Peyer's patch (tissue), 4 donors: ENCODE measurements around the gene ZBTB18.

Source experiments
- POLR2A ChIP-seq, 2 donors: fragments of 450-650 bp; IDR thresholded peaks; one replicate each; pipeline ENCODE4 v1.5.1; 2017; ENCODE audit warnings: antibody characterized with exemption in 2 of 2, mild to moderate bottlenecking in 2 of 2, moderate library complexity in 2 of 2
- TF ChIP-seq, protein P1 (sequence below), 6 experiments: fragments of 450-650 bp in 4 of 6; fragments of 200-600 bp in 2 of 6; sonication (generic) in 1 of 6; IDR thresholded peaks; one replicate each; pipeline ENCODE4 v1.5.1; 2017 to 2019; ENCODE audit warnings: antibody characterized with exemption in 6 of 6, mild to moderate bottlenecking in 3 of 6, moderate library complexity in 1 of 6

DNA sequence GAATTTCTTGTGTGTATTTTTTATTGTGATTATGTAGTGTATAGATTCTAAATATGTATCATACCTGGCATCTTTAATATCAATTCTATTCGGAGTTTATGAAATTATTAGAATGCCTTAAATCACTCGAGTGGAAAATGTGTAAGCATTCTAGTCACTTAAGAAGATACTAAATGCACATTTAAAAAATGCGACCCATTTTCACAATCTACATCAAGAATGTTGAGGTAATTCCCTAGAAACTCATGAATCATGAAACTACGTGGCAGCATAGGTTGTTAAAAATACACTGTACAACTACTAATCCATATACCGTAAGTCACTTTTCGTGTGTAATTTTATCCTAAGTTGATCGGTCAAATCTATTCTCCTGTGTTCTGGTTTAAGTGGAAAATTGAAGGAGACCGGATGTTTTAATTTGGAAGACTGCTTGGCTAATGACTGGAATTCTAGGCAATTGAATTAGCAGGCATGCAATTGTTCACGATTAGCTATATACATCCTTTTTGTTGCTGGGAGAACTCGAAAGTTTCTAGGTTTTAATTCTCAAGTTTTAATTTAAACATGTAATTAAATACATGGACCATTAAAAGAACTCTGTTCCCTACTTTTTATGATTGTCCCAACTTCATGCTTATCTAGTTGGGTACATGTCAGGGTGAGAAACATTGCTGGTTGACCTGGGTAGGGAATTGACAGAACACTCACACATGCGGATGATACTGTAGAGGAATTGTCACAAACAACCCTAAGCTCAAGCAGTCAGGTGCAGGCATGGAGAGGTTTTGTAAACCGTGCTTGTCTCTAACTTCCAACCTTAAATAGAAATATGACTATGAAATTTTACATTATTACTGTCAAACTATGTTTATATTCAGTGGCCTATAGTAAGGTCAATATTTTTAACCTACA is 6.6 kb downstream of the ZBTB18 start:
- TF ChIP-seq, protein P1, sequence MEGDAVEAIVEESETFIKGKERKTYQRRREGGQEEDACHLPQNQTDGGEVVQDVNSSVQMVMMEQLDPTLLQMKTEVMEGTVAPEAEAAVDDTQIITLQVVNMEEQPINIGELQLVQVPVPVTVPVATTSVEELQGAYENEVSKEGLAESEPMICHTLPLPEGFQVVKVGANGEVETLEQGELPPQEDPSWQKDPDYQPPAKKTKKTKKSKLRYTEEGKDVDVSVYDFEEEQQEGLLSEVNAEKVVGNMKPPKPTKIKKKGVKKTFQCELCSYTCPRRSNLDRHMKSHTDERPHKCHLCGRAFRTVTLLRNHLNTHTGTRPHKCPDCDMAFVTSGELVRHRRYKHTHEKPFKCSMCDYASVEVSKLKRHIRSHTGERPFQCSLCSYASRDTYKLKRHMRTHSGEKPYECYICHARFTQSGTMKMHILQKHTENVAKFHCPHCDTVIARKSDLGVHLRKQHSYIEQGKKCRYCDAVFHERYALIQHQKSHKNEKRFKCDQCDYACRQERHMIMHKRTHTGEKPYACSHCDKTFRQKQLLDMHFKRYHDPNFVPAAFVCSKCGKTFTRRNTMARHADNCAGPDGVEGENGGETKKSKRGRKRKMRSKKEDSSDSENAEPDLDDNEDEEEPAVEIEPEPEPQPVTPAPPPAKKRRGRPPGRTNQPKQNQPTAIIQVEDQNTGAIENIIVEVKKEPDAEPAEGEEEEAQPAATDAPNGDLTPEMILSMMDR (IDR thresholded peaks at IDR 0.05) = no peak
- no peak for TF ChIP-seq POLR2A (IDR thresholded peaks at IDR 0.05)
